ENCODE results near the gene CTAGE1. TPM values are rescaled to one million over a fixed set of nuclear protein-coding genes. Genes with fewer than 3 reads are reported as not detected.

The CTAGE1 gene
- total and polyA plus RNA-seq, 2 experiments from 2014 or later = not detected

GRCh38 chr18:22412176-22412911 is 5.4 kb downstream of the CTAGE1 start:
- H3K36me3 ChIP-seq = no peaks in the 10 kb centered on the region
- no peak overlapping the region for H3K4me3 ChIP-seq
- H3K4me1 ChIP-seq (ENCODE audit: low read depth) = no peaks in the 10 kb centered on the region
- no peaks in the 10 kb centered on the region for H3K27me3 ChIP-seq
- H3K9me3 ChIP-seq (ENCODE audit: low read depth) = no peaks in the 10 kb centered on the region
- peak in 1 of 2 donors; percentile 85 for DNase-seq (ENCODE audit: low read depth in 1 of 2, low spot score in 1 of 2)
- no peak overlapping the region for H3K27ac ChIP-seq
- TF ChIP-seq CTCF (IDR thresholded peaks at IDR 0.05; ENCODE audit: low read depth, low read length) = no peak

GRCh38 chr18:22411446-22411845 is 6.3 kb downstream of the CTAGE1 start:
- no peaks in the 10 kb centered on the region for H3K36me3 ChIP-seq
- no peak overlapping the region for H3K4me3 ChIP-seq
- no peak for TF ChIP-seq CTCF (IDR thresholded peaks at IDR 0.05; ENCODE audit: low read depth, low read length)
- no peaks in the 10 kb centered on the region for H3K9me3 ChIP-seq (ENCODE audit: low read depth)
- no peak overlapping the region for H3K27ac ChIP-seq
- H3K27me3 ChIP-seq = no peaks in the 10 kb centered on the region
- DNase-seq (ENCODE audit: low read depth in 1 of 2, low spot score in 1 of 2) = no peak
- H3K4me1 ChIP-seq (ENCODE audit: low read depth) = no peaks in the 10 kb centered on the region

GRCh38 chr18:22410126-22410525 is 7.6 kb downstream of the CTAGE1 start:
- no peak for DNase-seq (ENCODE audit: low read depth in 1 of 2, low spot score in 1 of 2)
- Histone ChIP-seq H3K36me3 (no peaks in the 10 kb centered on the region), H3K4me1 (ENCODE audit: low read depth) (no peaks in the 10 kb centered on the region), H3K27me3 (no peaks in the 10 kb centered on the region), H3K27ac (no peak overlapping the region), H3K4me3 (no peak overlapping the region), H3K9me3 (ENCODE audit: low read depth) (no peaks in the 10 kb centered on the region)
- TF ChIP-seq CTCF (IDR thresholded peaks at IDR 0.05; ENCODE audit: low read depth, low read length) = no peak

GRCh38 chr18:22409445-22409844 is 8.3 kb downstream of the CTAGE1 start:
- Histone ChIP-seq H3K27ac (no peak overlapping the region), H3K36me3 (no peaks in the 10 kb centered on the region), H3K4me3 (no peak overlapping the region), H3K9me3 (ENCODE audit: low read depth) (peaks cover 4% of the 10 kb centered on the region), H3K27me3 (no peaks in the 10 kb centered on the region), H3K4me1 (ENCODE audit: low read depth) (no peaks in the 10 kb centered on the region)
- TF ChIP-seq CTCF (IDR thresholded peaks at IDR 0.05; ENCODE audit: low read depth, low read length) = no peak
- no peak for DNase-seq (ENCODE audit: low read depth in 1 of 2, low spot score in 1 of 2)

GRCh38 chr18:22408059-22408458 is 9.7 kb downstream of the CTAGE1 start:
- Histone ChIP-seq H3K27me3 (no peaks in the 10 kb centered on the region), H3K4me1 (ENCODE audit: low read depth) (no peaks in the 10 kb centered on the region), H3K9me3 (ENCODE audit: low read depth) (peaks cover 4% of the 10 kb centered on the region), H3K4me3 (no peak overlapping the region), H3K27ac (no peak overlapping the region), H3K36me3 (no peaks in the 10 kb centered on the region)
- no peak for DNase-seq (ENCODE audit: low read depth in 1 of 2, low spot score in 1 of 2)
- TF ChIP-seq CTCF (IDR thresholded peaks at IDR 0.05; ENCODE audit: low read depth, low read length) = peak; percentile 17
